GM10266 (cell line): Measurements from ENCODE around the gene UBXN7.

Source experiments
- DNase-seq: peaks from one replicate; pipeline ENCODE4 v3.0.0; 2012; ENCODE audit errors: extremely low spot score
- TF ChIP-seq, protein P1 (sequence below): IDR thresholded peaks from 2 replicates; pipeline ENCODE4 v1.5.1; 2012; ENCODE audit warnings: mild to moderate bottlenecking, low read depth; ENCODE audit not compliant: control insufficient read depth, insufficient read depth; ENCODE audit errors: missing control alignments

Gene UBXN7

DNA sequence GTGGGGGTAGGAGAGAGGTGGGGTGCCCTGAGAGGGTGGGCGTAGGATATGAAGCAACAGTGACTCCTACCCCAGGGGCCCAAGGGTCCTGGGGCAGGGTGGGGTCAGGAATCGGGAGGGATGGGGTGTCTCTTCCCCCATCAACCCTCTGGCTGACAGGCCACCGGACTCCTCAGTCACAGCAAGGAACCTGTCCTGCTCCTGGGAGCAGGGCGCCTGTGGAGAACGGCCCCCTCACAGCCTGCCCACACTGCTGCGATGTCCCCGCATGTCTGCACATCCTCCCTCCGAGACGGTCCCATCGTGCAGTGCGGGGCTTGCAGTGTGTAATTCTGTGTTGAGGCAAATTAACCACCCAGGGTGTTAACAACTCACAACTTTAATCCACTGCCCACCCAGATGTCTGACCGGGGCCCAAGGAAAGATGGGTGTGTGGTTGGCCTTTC lies 96.7 kb downstream of the UBXN7 start:
- DNase-seq = no peak
- TF ChIP-seq, protein P1, sequence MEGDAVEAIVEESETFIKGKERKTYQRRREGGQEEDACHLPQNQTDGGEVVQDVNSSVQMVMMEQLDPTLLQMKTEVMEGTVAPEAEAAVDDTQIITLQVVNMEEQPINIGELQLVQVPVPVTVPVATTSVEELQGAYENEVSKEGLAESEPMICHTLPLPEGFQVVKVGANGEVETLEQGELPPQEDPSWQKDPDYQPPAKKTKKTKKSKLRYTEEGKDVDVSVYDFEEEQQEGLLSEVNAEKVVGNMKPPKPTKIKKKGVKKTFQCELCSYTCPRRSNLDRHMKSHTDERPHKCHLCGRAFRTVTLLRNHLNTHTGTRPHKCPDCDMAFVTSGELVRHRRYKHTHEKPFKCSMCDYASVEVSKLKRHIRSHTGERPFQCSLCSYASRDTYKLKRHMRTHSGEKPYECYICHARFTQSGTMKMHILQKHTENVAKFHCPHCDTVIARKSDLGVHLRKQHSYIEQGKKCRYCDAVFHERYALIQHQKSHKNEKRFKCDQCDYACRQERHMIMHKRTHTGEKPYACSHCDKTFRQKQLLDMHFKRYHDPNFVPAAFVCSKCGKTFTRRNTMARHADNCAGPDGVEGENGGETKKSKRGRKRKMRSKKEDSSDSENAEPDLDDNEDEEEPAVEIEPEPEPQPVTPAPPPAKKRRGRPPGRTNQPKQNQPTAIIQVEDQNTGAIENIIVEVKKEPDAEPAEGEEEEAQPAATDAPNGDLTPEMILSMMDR = no peak

DNA sequence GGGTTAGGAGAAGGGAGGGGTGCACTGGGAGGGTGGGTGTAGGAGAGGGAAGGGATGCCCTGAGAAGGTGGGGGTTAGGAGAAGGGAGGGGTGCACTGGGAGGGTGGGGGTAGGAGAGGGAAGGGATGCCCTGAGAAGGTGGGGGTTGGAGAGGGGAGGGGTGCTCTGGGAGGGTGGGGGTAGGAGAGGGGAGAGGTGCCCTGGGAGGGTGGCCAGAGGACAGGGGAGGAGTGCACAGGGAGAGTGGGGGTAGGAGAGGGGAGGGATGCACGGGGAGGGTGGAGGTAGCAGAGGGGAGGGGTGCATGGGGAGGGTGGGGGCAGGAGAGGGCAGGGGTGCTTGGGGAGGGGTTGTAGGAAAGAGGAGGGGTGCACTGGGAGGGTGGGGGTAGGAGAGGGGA lies 97.2 kb downstream of the UBXN7 start:
- TF ChIP-seq, protein P1 = no peak

DNA sequence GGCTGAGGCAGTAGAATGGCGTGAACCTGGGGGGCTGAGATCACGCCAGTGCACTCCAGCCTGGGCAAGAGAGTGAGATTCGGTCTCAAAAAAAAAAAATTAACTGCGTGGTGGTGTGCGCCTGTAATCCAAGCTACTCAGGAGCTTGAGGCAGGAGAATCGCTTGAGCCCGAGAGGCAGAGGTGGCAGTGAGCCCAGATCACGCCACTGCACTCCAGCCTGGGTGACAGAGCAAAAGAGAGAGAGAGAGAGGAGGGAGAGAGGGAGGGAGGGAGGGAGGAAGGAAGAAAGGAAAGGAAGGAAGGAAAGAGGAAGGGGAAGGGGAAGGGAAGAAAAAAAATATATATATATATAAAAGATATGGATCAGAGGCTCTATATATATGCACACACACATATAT lies 100.1 kb downstream of the UBXN7 start:
- no peak for DNase-seq

More for the DNA sequence above, 97.2 kb downstream of the UBXN7 start:
- DNase-seq = no peak

DNA sequence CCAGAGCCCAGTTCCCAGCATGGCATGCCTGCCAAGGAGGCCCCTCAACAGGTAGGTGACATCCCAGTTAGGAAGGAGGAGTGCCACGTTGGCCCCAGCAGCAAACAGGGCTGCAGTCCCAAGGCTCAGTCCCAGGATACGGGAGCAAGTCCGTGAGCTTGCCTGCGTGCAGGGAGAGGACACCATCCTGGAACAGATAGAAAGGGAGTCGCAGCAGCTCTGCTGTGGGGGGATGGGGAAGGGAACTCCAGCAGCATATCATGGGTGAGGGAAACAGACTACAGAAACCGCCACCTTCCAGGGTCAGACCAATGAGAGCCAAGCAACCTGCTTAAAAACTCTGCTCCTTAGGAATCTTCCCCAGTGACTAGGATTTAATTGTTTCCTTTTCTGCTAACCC lies 104.8 kb downstream of the UBXN7 start:
- TF ChIP-seq, protein P1 = no peak
- DNase-seq = no peak

More for the DNA sequence above, 100.1 kb downstream of the UBXN7 start:
- TF ChIP-seq, protein P1 = no peak

DNA sequence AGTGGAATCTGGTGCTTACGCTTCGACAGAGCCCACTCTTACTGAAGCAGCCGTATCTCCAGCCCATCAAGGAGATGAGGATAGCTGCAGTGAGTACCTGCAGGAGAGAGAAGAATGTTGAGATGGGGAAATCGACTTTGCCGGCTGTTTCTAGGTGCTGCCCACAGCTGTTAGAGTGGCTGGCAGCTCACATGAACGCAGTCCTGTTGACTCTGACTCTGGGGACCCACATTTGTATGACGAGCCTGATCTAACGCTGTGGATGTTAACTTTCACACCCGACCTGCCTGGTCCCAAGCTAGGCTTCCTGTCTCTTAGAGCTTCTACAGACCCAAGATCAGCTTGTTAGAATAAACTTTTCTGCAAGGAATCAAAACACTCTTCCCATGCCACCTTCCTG lies 105.3 kb downstream of the UBXN7 start:
- TF ChIP-seq, protein P1 = no peak
- DNase-seq = no peak

DNA sequence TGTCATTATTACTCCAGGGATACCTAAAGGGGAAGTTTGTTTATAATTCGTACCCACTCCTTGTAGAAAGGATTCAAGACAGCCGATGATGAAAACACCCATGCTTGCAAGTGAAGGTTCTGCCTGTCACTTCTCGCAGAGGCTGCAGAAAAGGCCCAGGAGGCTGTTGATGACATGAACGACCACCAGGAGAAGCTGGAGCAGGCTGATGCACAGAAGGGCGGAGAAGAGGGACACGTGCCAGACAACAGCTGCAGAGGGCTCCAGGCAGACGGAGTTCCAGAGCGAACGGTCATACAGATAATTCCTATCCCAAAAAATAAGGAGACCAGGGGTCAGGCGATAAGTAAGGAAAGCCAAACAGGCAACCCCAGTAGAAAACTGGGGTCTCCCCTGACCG lies 108.5 kb downstream of the UBXN7 start:
- TF ChIP-seq, protein P1 = no peak
- DNase-seq = no peak

DNA sequence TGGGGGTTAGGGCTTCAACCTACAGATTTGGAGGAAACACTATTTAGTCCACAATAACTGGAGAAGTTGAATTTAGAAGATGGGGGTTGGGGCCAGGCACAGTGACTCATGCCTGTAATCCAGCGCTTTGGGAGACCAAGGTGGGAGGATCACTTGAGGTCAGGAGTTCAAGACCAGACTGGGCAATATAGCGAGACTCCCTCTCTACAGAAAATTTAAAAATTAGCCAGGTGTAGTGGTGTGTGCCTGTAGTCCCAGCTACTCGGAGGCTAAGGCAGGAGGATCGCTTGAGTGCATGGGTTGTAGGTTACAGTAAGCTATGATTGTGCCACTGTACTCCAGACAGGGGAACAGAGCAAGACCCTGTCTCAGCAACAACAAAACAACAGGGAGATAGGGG lies 109.2 kb downstream of the UBXN7 start:
- no peak for DNase-seq
- TF ChIP-seq, protein P1 = no peak
